Neural cell (in vitro differentiated cells): ENCODE data around the gene PDE8A. TPM values are rescaled to one million over a fixed set of nuclear protein-coding genes. Genes with fewer than 3 reads are reported as not detected.

Experiments
- H2AFZ ChIP-seq: fragments of 200-600, 300-800 bp; sonication (generic), shearing (Covaris generic); 2 replicates; pipeline ENCODE4 v1.6.0; 2014; ENCODE audit warnings: low read depth, mild to moderate bottlenecking, antibody characterized with exemption, low read length, moderate library complexity
- H3F3A ChIP-seq: fragments of 200-600 bp; shearing (Covaris generic); 2 replicates; pipeline ENCODE4 v1.6.1; 2016; ENCODE audit warnings: mild to moderate bottlenecking, moderate library complexity, mixed read lengths, antibody characterized with exemption, low read length; ENCODE audit not compliant: insufficient read depth, poor library complexity, severe bottlenecking
- H3K27ac ChIP-seq: fragments of 200-600, 300-800 bp; sonication (generic), shearing (Covaris generic); 2 replicates; pipeline ENCODE4 v1.5.1; 2014; ENCODE audit warnings: mild to moderate bottlenecking, low read length, moderate library complexity
- H3K27me3 ChIP-seq: fragments of 300-800, 200-600 bp; sonication (generic), shearing (Covaris generic); 2 replicates; pipeline ENCODE4 v1.6.0; 2014; ENCODE audit warnings: mild to moderate bottlenecking, low read depth, low read length, moderate library complexity; ENCODE audit not compliant: insufficient read depth
- H3K36me3 ChIP-seq: fragments of 300-800, 200-600 bp; sonication (generic), shearing (Covaris generic); 2 replicates; pipeline ENCODE4 v1.5.1; 2014; ENCODE audit warnings: mild to moderate bottlenecking, antibody characterized with exemption, low read length, moderate library complexity; ENCODE audit not compliant: insufficient read depth
- H3K4me2 ChIP-seq: fragments of 300-800, 200-600 bp; sonication (generic), shearing (Covaris generic); 2 replicates; pipeline ENCODE4 v1.6.0; 2014; ENCODE audit warnings: mild to moderate bottlenecking, low read length
- H3K4me3 ChIP-seq: fragments of 300-800, 200-600 bp; sonication (generic), shearing (Covaris generic); 2 replicates; pipeline ENCODE4 v1.5.1; 2014; ENCODE audit warnings: mild to moderate bottlenecking, low read length, moderate library complexity
- H3K79me2 ChIP-seq: fragments of 200-600 bp; shearing (Covaris generic); replicated peaks from 2 replicates; pipeline ENCODE4 v1.6.0; 2014; ENCODE audit warnings: mild to moderate bottlenecking, low read length, moderate library complexity; ENCODE audit not compliant: insufficient read depth
- H3K9ac ChIP-seq: fragments of 300-800, 200-600 bp; sonication (generic), shearing (Covaris generic); 2 replicates; pipeline ENCODE4 v1.6.1; 2016; ENCODE audit warnings: mild to moderate bottlenecking, low read length, mixed read lengths
- H3K9me2 ChIP-seq: fragments of 200-600 bp; shearing (Covaris generic); 2 replicates; pipeline ENCODE4 v1.6.1; 2016; ENCODE audit warnings: mild to moderate bottlenecking, low read length, mixed read lengths; ENCODE audit not compliant: insufficient read depth
- H3K9me3 ChIP-seq: fragments of 200-600, 300-800 bp; sonication (generic), shearing (Covaris generic); 2 replicates; pipeline ENCODE4 v1.6.1; 2016; ENCODE audit warnings: mild to moderate bottlenecking, mixed run types, low read length, moderate library complexity, mixed read lengths
- H4K20me1 ChIP-seq: fragments of 200-600 bp; shearing (Covaris generic); 2 replicates; pipeline ENCODE4 v1.6.1; 2016; ENCODE audit warnings: mild to moderate bottlenecking, mixed run types; ENCODE audit not compliant: insufficient read depth
- CTCF ChIP-seq: fragments of 450-650 bp; IDR thresholded peaks from 2 replicates; pipeline ENCODE4 v1.5.1; 2014; ENCODE audit warnings: antibody characterized with exemption, mild to moderate bottlenecking, moderate library complexity; ENCODE audit not compliant: poor library complexity, severe bottlenecking
- EP300 ChIP-seq: fragments of 450-650 bp; conservative IDR thresholded peaks from 2 replicates; pipeline ENCODE4 v1.6.1; 2014; ENCODE audit warnings: antibody characterized with exemption, mild to moderate bottlenecking, moderate library complexity; ENCODE audit not compliant: poor library complexity, severe bottlenecking
- EZH2 ChIP-seq: fragments of 200-600, 300-800 bp; shearing (Covaris generic), sonication (generic); IDR thresholded peaks from 2 replicates; pipeline ENCODE4 v1.6.1; 2014; ENCODE audit warnings: antibody characterized with exemption, low read length, borderline replicate concordance, mild to moderate bottlenecking; ENCODE audit not compliant: insufficient read depth, poor library complexity, severe bottlenecking
- MXI1 ChIP-seq: fragments of 450-650 bp; conservative IDR thresholded peaks from 2 replicates; pipeline ENCODE4 v1.6.1; 2014; ENCODE audit warnings: antibody characterized with exemption, mild to moderate bottlenecking; ENCODE audit not compliant: poor library complexity, severe bottlenecking
- POLR2AphosphoS5 ChIP-seq: IDR thresholded peaks from 2 replicates; pipeline ENCODE4 v1.6.1; 2012
- RAD21 ChIP-seq: fragments of 450-650 bp; conservative IDR thresholded peaks from 2 replicates; pipeline ENCODE4 v1.6.1; 2014; ENCODE audit warnings: antibody characterized with exemption, mild to moderate bottlenecking, moderate library complexity
- REST ChIP-seq: IDR thresholded peaks from 2 replicates; pipeline ENCODE4 v1.6.1; 2012; ENCODE audit warnings: borderline replicate concordance
- SMC3 ChIP-seq: fragments of 450-650 bp; conservative IDR thresholded peaks from 2 replicates; pipeline ENCODE4 v1.6.1; 2014; ENCODE audit warnings: antibody characterized with exemption, mild to moderate bottlenecking, moderate library complexity; ENCODE audit not compliant: poor library complexity
- TAF1 ChIP-seq: IDR thresholded peaks from 2 replicates; pipeline ENCODE4 v1.6.1; 2012; ENCODE audit warnings: low read depth
- polyA plus RNA-seq: library from polyadenylated mRNA; depleted of rRNA; stranded (reverse); fragments of >200 nt; gene quantifications from 2 replicates; pipeline ENCODE4 v1.2.3, GENCODE V29; 2014

Gene PDE8A
- polyA plus RNA-seq, 1 donor from 2014 or later: 13.2 TPM

GRCh38 chr15:85071061-85071460 lies 89.4 kb downstream of the PDE8A start:
- H3K36me3 ChIP-seq: no peaks in the 10 kb centered on the region
- H3K27me3 ChIP-seq: no peaks in the 10 kb centered on the region
- no peak overlapping the region for H3K27ac ChIP-seq
- H3K9me3 ChIP-seq: no peaks in the 10 kb centered on the region
- H3K4me2 ChIP-seq: no peak overlapping the region
- no peak overlapping the region for H3K4me3 ChIP-seq
- H3K9ac ChIP-seq: no peak overlapping the region
- H3F3A ChIP-seq: no peaks in the 10 kb centered on the region
- TF ChIP-seq REST: no peak
- TF ChIP-seq MXI1: no peak
- no peak for TF ChIP-seq CTCF
- TF ChIP-seq RAD21: no peak
- TF ChIP-seq EZH2: no peak
- H3K79me2 ChIP-seq: no peaks in the 10 kb centered on the region
- no peaks in the 10 kb centered on the region for H3K9me2 ChIP-seq
- H2AFZ ChIP-seq: no peak overlapping the region
- H4K20me1 ChIP-seq: no peaks in the 10 kb centered on the region

- Histone ChIP-seq H3K9me3 (no peaks in the 10 kb centered on the region), H4K20me1 (no peaks in the 10 kb centered on the region), H3K4me2 (no peak overlapping the region), H3K9me2 (no peaks in the 10 kb centered on the region), H3K36me3 (no peaks in the 10 kb centered on the region), H2AFZ (no peak overlapping the region), H3K27me3 (no peaks in the 10 kb centered on the region), H3F3A (no peaks in the 10 kb centered on the region), H3K9ac (no peak overlapping the region), H3K79me2 (no peaks in the 10 kb centered on the region), H3K27ac (no peak overlapping the region), H3K4me3 (no peak overlapping the region)
- TF ChIP-seq EP300 (no peak), REST (no peak), TAF1 (no peak), RAD21 (no peak), SMC3 (no peak), MXI1 (no peak), POLR2AphosphoS5 (no peak), EZH2 (no peak), CTCF (no peak)
These were observed 89.8 kb downstream of the PDE8A start for GRCh38 chr15:85071504-85071903.
